ENCODE results near the gene WDR93.

Gene WDR93

GRCh38 chr15:89790206-89790605 is 99.6 kb downstream of the WDR93 start:
- DNase-seq (ENCODE audit: low read depth in 2 of 2) = no peak

GRCh38 chr15:89790661-89791060 is 100.0 kb downstream of the WDR93 start:
- no peak for DNase-seq (ENCODE audit: low read depth in 2 of 2)

DNA sequence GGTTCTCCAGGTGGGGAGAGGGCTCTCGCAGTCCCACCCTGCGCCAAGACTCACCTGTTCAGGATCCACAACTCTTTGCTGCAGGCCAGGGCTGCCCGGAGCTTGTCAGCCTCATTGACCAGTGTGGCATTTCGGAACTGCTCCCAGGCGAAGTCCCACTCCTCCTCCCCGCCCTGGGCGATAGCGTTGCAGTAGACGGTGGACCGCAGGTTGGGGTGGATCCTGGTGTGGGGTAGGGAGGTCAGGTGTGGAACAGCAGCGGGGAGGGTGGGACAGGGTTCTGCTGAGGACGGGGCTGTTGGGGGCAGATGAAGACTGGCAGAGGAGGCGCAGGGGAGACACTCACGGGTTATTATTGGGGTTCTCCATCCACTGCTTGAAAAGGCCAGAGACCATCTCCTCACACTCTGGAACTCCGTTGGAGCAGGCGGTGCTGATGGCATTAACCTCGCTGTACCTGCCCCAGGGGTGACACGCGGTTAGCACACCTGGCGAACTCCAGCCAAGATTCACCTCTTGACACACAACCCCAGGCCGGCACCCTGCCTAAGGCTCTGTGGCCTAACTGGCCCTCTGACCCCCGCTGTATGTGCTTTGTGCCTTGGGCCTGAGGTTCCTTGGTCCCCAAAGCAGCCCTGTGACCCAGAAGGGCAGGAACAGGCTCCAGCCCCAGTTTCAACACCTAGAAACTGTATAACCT is 101.6 kb downstream of the WDR93 start:
- no peak for DNase-seq (ENCODE audit: low read depth in 2 of 2)
